Fibroblast of lung (primary cell): ENCODE data around the gene BCDIN3D. TPM values are rescaled to one million over a fixed set of nuclear protein-coding genes. Genes with fewer than 3 reads are reported as not detected.

Experiments used
- DNase-seq, 2 donors: peaks; one replicate each; pipeline versions ENCODE4 v3.0.0 to v3.0.0-alpha.2; 2010; ENCODE audit warnings: low read depth in 2 of 2
- H2AFZ ChIP-seq: 2 replicates; pipeline ENCODE4 v1.5.1; 2012; ENCODE audit warnings: low read length, control low read depth, inconsistent platforms
- H3K27ac ChIP-seq: 2 replicates; pipeline ENCODE4 v1.5.1; 2011; ENCODE audit warnings: low read length, control low read depth; ENCODE audit not compliant: insufficient read depth
- H3K27me3 ChIP-seq: 2 replicates; pipeline ENCODE4 v1.5.1; 2011; ENCODE audit warnings: mild to moderate bottlenecking, low read length; ENCODE audit not compliant: control insufficient read depth, insufficient read depth
- H3K36me3 ChIP-seq: 2 replicates; pipeline ENCODE4 v1.5.1; 2011; ENCODE audit warnings: low read length; ENCODE audit not compliant: control insufficient read depth, insufficient read depth
- H3K4me1 ChIP-seq: 2 replicates; pipeline ENCODE4 v1.5.1; 2011; ENCODE audit warnings: low read length; ENCODE audit not compliant: control insufficient read depth, insufficient read depth; ENCODE audit errors: extremely low read depth
- H3K4me2 ChIP-seq: 2 replicates; pipeline ENCODE4 v1.5.1; 2011; ENCODE audit warnings: low read length, control low read depth; ENCODE audit not compliant: insufficient read depth; ENCODE audit errors: extremely low read depth
- H3K4me3 ChIP-seq, 4 experiments: fragments of 200-600 bp in 1 of 4; sonication (generic) in 1 of 4; replicated peaks in 1 of 4; 2 replicates each; pipeline ENCODE4 v1.5.1; 2011 to 2016; ENCODE audit warnings: low read length in 4 of 4, low read depth in 3 of 4, mild to moderate bottlenecking in 3 of 4, control low read depth in 2 of 4, inconsistent platforms in 1 of 4, mixed read lengths in 1 of 4; ENCODE audit not compliant: insufficient read depth in 1 of 4; ENCODE audit errors: control extremely low read depth in 1 of 4
- H3K79me2 ChIP-seq: 2 replicates; pipeline ENCODE4 v1.5.1; 2012; ENCODE audit warnings: mild to moderate bottlenecking, low read length, inconsistent platforms; ENCODE audit not compliant: control insufficient read depth, insufficient read depth
- H3K9ac ChIP-seq: 2 replicates; pipeline ENCODE4 v1.5.1; 2011; ENCODE audit warnings: mild to moderate bottlenecking, low read length, control low read depth; ENCODE audit not compliant: insufficient read depth
- H3K9me3 ChIP-seq: 2 replicates; pipeline ENCODE4 v1.5.1; 2012; ENCODE audit warnings: low read depth, low read length; ENCODE audit not compliant: control insufficient read depth, insufficient read depth
- H4K20me1 ChIP-seq: 2 replicates; pipeline ENCODE4 v1.5.1; 2011; ENCODE audit warnings: low read length; ENCODE audit not compliant: control insufficient read depth, insufficient read depth; ENCODE audit errors: extremely low read depth
- EZH2 ChIP-seq: IDR thresholded peaks from 2 replicates; pipeline ENCODE4 v1.5.1; 2012; ENCODE audit warnings: low read length, control low read depth, mild to moderate bottlenecking; ENCODE audit errors: missing control alignments
- polyA plus RNA-seq, 2 donors: library from polyadenylated mRNA; depleted of rRNA in 1 of 2; stranded (reverse) in 1 of 2; unstranded in 1 of 2; fragments of >200 nt; gene quantifications; 2 replicates each; pipeline ENCODE4 v1.2.1, GENCODE V29; 2011 to 2012; ENCODE audit warnings: missing spikeins in 1 of 2
- total RNA-seq: library from RNA; depleted of rRNA; stranded (reverse); fragments of >200 nt; gene quantifications from 2 replicates; pipeline ENCODE4 v1.2.1, GENCODE V29; 2014
- TF ChIP-seq, protein P1 (sequence below), 2 donors: IDR thresholded peaks in 1 of 2; conservative IDR thresholded peaks in 1 of 2; 1 replicate in 1 of 2; 2 replicates in 1 of 2; pipeline ENCODE4 v1.5.1; 2011 to 2012; ENCODE audit warnings: low read length in 2 of 2, control low read depth in 1 of 2, inconsistent platforms in 1 of 2, low read depth in 1 of 2, mild to moderate bottlenecking in 1 of 2

Gene BCDIN3D
- total and polyA plus RNA-seq, 2 donors (not counting 1 experiment from before 2014, with no cell fraction given), result 3.2 to 4.5 TPM

DNA sequence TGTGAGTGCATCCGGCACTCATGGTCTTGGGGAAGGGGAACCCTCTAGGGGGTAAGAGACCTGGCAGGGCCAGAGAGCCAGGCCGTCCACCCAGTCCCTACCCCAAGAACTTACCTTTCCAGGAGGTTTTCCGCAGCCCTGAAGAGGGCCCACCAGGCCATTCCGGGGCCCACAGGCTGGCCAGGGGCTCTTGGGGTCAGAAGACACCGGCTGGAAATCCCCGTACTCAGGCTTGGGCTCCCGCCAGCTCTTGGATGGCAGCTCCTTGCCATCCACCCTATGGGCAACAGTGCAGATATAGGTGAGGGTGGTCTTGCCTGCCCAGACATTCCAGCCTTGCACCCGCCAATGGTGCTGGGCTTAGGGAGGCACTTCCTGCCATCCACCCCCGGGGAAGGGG is 49.3 kb downstream of the BCDIN3D start:
- peaks cover 9% of the 10 kb centered on the region for H3K36me3 ChIP-seq
- DNase-seq, result no peak
- H3K9me3 ChIP-seq, result no peaks in the 10 kb centered on the region
- H3K4me2 ChIP-seq, result no peak overlapping the region
- H4K20me1 ChIP-seq, result no peaks in the 10 kb centered on the region
- no peak overlapping the region for H3K27ac ChIP-seq
- no peaks in the 10 kb centered on the region for H3K27me3 ChIP-seq
- no peak overlapping the region for H3K4me3 ChIP-seq
- H3K9ac ChIP-seq, result no peak overlapping the region
- H3K79me2 ChIP-seq, result no peaks in the 10 kb centered on the region
- TF ChIP-seq, protein P1, sequence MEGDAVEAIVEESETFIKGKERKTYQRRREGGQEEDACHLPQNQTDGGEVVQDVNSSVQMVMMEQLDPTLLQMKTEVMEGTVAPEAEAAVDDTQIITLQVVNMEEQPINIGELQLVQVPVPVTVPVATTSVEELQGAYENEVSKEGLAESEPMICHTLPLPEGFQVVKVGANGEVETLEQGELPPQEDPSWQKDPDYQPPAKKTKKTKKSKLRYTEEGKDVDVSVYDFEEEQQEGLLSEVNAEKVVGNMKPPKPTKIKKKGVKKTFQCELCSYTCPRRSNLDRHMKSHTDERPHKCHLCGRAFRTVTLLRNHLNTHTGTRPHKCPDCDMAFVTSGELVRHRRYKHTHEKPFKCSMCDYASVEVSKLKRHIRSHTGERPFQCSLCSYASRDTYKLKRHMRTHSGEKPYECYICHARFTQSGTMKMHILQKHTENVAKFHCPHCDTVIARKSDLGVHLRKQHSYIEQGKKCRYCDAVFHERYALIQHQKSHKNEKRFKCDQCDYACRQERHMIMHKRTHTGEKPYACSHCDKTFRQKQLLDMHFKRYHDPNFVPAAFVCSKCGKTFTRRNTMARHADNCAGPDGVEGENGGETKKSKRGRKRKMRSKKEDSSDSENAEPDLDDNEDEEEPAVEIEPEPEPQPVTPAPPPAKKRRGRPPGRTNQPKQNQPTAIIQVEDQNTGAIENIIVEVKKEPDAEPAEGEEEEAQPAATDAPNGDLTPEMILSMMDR (conservative IDR thresholded peaks at IDR 0.05 in 1 of 2, IDR thresholded peaks at IDR 0.05 in 1 of 2; ENCODE audit: low read depth in 1 of 2, low read length in 2 of 2), result no peak
- H2AFZ ChIP-seq, result no peak overlapping the region
- H3K4me1 ChIP-seq, result no peaks in the 10 kb centered on the region

- H3K27ac ChIP-seq, result no peak overlapping the region
- no peaks in the 10 kb centered on the region for H4K20me1 ChIP-seq
- no peaks in the 10 kb centered on the region for H3K27me3 ChIP-seq
- H3K36me3 ChIP-seq, result peaks cover 8% of the 10 kb centered on the region
- DNase-seq, result no peak
- no peak overlapping the region for H2AFZ ChIP-seq
- H3K79me2 ChIP-seq, result no peaks in the 10 kb centered on the region
- H3K9ac ChIP-seq, result no peak overlapping the region
- no peaks in the 10 kb centered on the region for H3K9me3 ChIP-seq
- H3K4me2 ChIP-seq, result no peak overlapping the region
- H3K4me3 ChIP-seq, result no peak overlapping the region
- TF ChIP-seq, protein P1 (conservative IDR thresholded peaks at IDR 0.05 in 1 of 2, IDR thresholded peaks at IDR 0.05 in 1 of 2; ENCODE audit: low read depth in 1 of 2, low read length in 2 of 2), result no peak
- no peak for TF ChIP-seq EZH2
- no peaks in the 10 kb centered on the region for H3K4me1 ChIP-seq
These were observed 49.8 kb downstream of the BCDIN3D start for GRCh38 chr12:49792976-49793580.

DNA sequence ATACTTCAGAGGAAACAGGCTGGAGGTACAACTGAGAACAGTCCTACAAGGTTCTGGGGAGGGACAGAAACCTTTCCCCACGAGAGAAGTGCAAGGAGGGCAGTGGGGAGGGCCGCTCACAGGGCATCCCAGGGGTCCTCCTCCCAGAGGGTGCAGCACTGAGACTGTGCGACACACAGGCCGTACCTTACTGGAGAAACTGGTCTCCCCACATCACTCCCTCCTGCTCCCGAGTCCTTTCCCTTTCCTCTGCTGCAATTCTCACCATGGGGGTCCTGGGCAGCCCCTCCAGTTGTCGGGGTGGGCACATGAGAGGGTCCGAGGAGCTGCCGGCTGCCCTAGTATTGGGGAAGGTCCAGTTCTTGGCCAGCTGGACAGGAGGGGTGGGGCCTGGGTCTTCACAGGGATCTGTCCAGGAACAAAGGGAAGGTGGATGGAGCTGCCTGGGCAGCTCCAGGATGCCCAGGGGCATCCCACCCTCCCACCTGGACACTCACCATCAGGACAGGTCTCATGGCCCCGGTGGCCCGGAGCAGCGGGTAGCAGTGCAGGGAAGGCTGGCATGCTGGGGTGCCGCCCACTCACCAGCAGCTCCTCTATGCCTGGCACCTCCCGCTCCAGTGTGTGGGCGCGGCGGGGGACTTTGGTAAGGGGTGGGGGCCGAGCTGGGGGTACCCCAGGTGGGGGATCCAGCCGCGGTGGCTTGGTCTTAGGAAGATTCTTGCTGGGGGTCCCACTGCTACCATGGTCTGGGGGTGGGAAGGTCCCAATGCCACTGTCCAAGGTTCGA is 50.5 kb downstream of the BCDIN3D start:
- Histone ChIP-seq H2AFZ (no peak overlapping the region), H3K4me3 (no peak overlapping the region), H3K9ac (no peak overlapping the region), H3K9me3 (no peaks in the 10 kb centered on the region), H4K20me1 (no peaks in the 10 kb centered on the region), H3K27me3 (no peaks in the 10 kb centered on the region), H3K79me2 (no peaks in the 10 kb centered on the region), H3K36me3 (peaks cover 5% of the 10 kb centered on the region), H3K27ac (no peak overlapping the region), H3K4me1 (no peaks in the 10 kb centered on the region), H3K4me2 (no peak overlapping the region)
- no peak for TF ChIP-seq EZH2
- TF ChIP-seq, protein P1 (conservative IDR thresholded peaks at IDR 0.05 in 1 of 2, IDR thresholded peaks at IDR 0.05 in 1 of 2; ENCODE audit: low read depth in 1 of 2, low read length in 2 of 2), result no peak
- DNase-seq, result no peak
